Activated T-cell treated with anti-CD3 and anti-CD28 coated beads, Interleukin-2, amount 50 U/mL, for 24 hours (primary cell): ENCODE results near the gene ZNF445.
"Not testable (repeated sequence)": the region's sequence is repeated elsewhere in the genome, so short reads cannot be mapped to it uniquely, and the experiment has no call there.

Source experiments
- DNase-seq: peaks from one replicate; pipeline ENCODE4 v3.0.0-alpha.2; 2020
- H3K27ac Mint-ChIP-seq: 2 replicates; pipeline ENCODE4 v1.8.0; 2020; ENCODE audit warnings: mild to moderate bottlenecking, mixed read lengths
- H3K27me3 Mint-ChIP-seq: 2 replicates; pipeline ENCODE4 v1.8.0; 2020; ENCODE audit warnings: mixed read lengths
- H3K36me3 Mint-ChIP-seq: 2 replicates; pipeline ENCODE4 v1.8.0; 2020; ENCODE audit warnings: low read depth, mixed read lengths
- H3K4me1 Mint-ChIP-seq: 2 replicates; pipeline ENCODE4 v1.8.0; 2020; ENCODE audit warnings: low read depth, mixed read lengths
- H3K4me3 Mint-ChIP-seq: 2 replicates; pipeline ENCODE4 v1.8.0; 2020; ENCODE audit warnings: mild to moderate bottlenecking, moderate library complexity, mixed read lengths
- H3K9me3 Mint-ChIP-seq: 2 replicates; pipeline ENCODE4 v1.8.0; 2020; ENCODE audit warnings: mixed read lengths

ZNF445 gene

GRCh38 chr3:44477312-44478030, at the start of gene ZNF445:
TSS of gene ZNF445 (minus strand) at chr3:44477670. CDS start at chr3:44455549, 22,121 bp downstream.
- DNase-seq, result peak; percentile 87
- Mint-ChIP-seq H3K36me3 (peaks cover 9% of the 10 kb centered on the region), H3K27ac (peak within 1 kb of the TSS; percentile 92), H3K9me3 (no peaks in the 10 kb centered on the region), H3K4me3 (peak within 1 kb of the TSS; percentile 88), H3K27me3 (no peaks in the 10 kb centered on the region), H3K4me1 (peaks cover 38% of the 10 kb centered on the region)

GRCh38 chr3:44525060-44525459, 47.6 kb upstream of the ZNF445 start:
- H3K4me1 Mint-ChIP-seq, result no peaks in the 10 kb centered on the region
- H3K36me3 Mint-ChIP-seq, result no peaks in the 10 kb centered on the region
- no peak overlapping the region for H3K27ac Mint-ChIP-seq
- no peaks in the 10 kb centered on the region for H3K9me3 Mint-ChIP-seq
- peaks cover 47% of the 10 kb centered on the region for H3K27me3 Mint-ChIP-seq
- DNase-seq, result no peak
- no peak overlapping the region for H3K4me3 Mint-ChIP-seq

GRCh38 chr3:44522494-44522933, 45.0 kb upstream of the ZNF445 start:
- Mint-ChIP-seq H3K4me1 (no peaks in the 10 kb centered on the region), H3K4me3 (no peak overlapping the region), H3K27ac (no peak overlapping the region), H3K36me3 (no peaks in the 10 kb centered on the region), H3K9me3 (no peaks in the 10 kb centered on the region), H3K27me3 (peaks cover 59% of the 10 kb centered on the region)
- no peak for DNase-seq

- Mint-ChIP-seq H3K36me3 (no peaks in the 10 kb centered on the region), H3K4me1 (no peaks in the 10 kb centered on the region)
These were observed 44.3 kb upstream of the ZNF445 start for GRCh38 chr3:44521721-44522120.

GRCh38 chr3:44518782-44519156, 41.3 kb upstream of the ZNF445 start:
- Mint-ChIP-seq H3K4me3 (no peak overlapping the region), H3K27me3 (peaks cover 48% of the 10 kb centered on the region), H3K9me3 (no peaks in the 10 kb centered on the region), H3K27ac (no peak overlapping the region), H3K36me3 (no peaks in the 10 kb centered on the region), H3K4me1 (no peaks in the 10 kb centered on the region)
- DNase-seq, result no peak

More at GRCh38 chr3:44521721-44522120, 44.3 kb upstream of the ZNF445 start:
- H3K27me3 Mint-ChIP-seq, result peaks cover 61% of the 10 kb centered on the region
- H3K27ac Mint-ChIP-seq, result no peak overlapping the region
- no peak for DNase-seq
- no peak overlapping the region for H3K4me3 Mint-ChIP-seq
- no peaks in the 10 kb centered on the region for H3K9me3 Mint-ChIP-seq

- H3K27me3 Mint-ChIP-seq, result peaks cover 30% of the 10 kb centered on the region
- H3K4me3 Mint-ChIP-seq, result no peak overlapping the region
- no peaks in the 10 kb centered on the region for H3K36me3 Mint-ChIP-seq
- no peak overlapping the region for H3K27ac Mint-ChIP-seq
- no peaks in the 10 kb centered on the region for H3K9me3 Mint-ChIP-seq
- DNase-seq, result no peak
- H3K4me1 Mint-ChIP-seq, result peaks cover 6% of the 10 kb centered on the region
These were observed 38.8 kb upstream of the ZNF445 start for GRCh38 chr3:44516230-44516629.

GRCh38 chr3:44513513-44513912, 36.0 kb upstream of the ZNF445 start:
- peaks cover 10% of the 10 kb centered on the region for H3K27me3 Mint-ChIP-seq
- no peak overlapping the region for H3K27ac Mint-ChIP-seq
- H3K4me1 Mint-ChIP-seq, result peaks cover 19% of the 10 kb centered on the region
- H3K9me3 Mint-ChIP-seq, result no peaks in the 10 kb centered on the region
- H3K36me3 Mint-ChIP-seq, result peaks cover 9% of the 10 kb centered on the region
- H3K4me3 Mint-ChIP-seq, result no peak overlapping the region
- no peak for DNase-seq

GRCh38 chr3:44511238-44511566, 33.7 kb upstream of the ZNF445 start:
- Mint-ChIP-seq H3K27me3 (no peaks in the 10 kb centered on the region), H3K9me3 (no peaks in the 10 kb centered on the region), H3K4me1 (peaks cover 36% of the 10 kb centered on the region), H3K36me3 (peaks cover 24% of the 10 kb centered on the region), H3K4me3 (peak overlapping the region; percentile 90), H3K27ac (peak overlapping the region; percentile 93)
- DNase-seq, result no peak

- DNase-seq, result no peak
- H3K27ac Mint-ChIP-seq, result peak overlapping the region; percentile 94
- H3K36me3 Mint-ChIP-seq, result peaks cover 36% of the 10 kb centered on the region
- no peaks in the 10 kb centered on the region for H3K27me3 Mint-ChIP-seq
- peaks cover 38% of the 10 kb centered on the region for H3K4me1 Mint-ChIP-seq
- peaks cover 6% of the 10 kb centered on the region for H3K9me3 Mint-ChIP-seq
- peak overlapping the region; percentile 90 for H3K4me3 Mint-ChIP-seq
These were observed 32.5 kb upstream of the ZNF445 start for GRCh38 chr3:44510000-44510368.

- H3K27ac Mint-ChIP-seq, result peak overlapping the region; percentile 94
- peak overlapping the region; percentile 90 for H3K4me3 Mint-ChIP-seq
- H3K9me3 Mint-ChIP-seq, result peaks cover 6% of the 10 kb centered on the region
- peaks cover 38% of the 10 kb centered on the region for H3K4me1 Mint-ChIP-seq
- H3K27me3 Mint-ChIP-seq, result no peaks in the 10 kb centered on the region
- peaks cover 39% of the 10 kb centered on the region for H3K36me3 Mint-ChIP-seq
- no peak for DNase-seq
These were observed 32.0 kb upstream of the ZNF445 start for GRCh38 chr3:44509393-44509921.

- Mint-ChIP-seq H3K4me3 (no peak overlapping the region), H3K27me3 (no peaks in the 10 kb centered on the region), H3K27ac (peak overlapping the region; percentile 26), H3K36me3 (peaks cover 60% of the 10 kb centered on the region), H3K9me3 (peaks cover 18% of the 10 kb centered on the region), H3K4me1 (peaks cover 38% of the 10 kb centered on the region)
- no peak for DNase-seq
These were observed 29.5 kb upstream of the ZNF445 start for GRCh38 chr3:44506961-44507360.

GRCh38 chr3:44506556-44506955, 29.1 kb upstream of the ZNF445 start:
- Mint-ChIP-seq H3K4me3 (no peak overlapping the region), H3K4me1 (peaks cover 35% of the 10 kb centered on the region), H3K27ac (no peak overlapping the region), H3K27me3 (no peaks in the 10 kb centered on the region), H3K9me3 (peaks cover 22% of the 10 kb centered on the region), H3K36me3 (peaks cover 64% of the 10 kb centered on the region)
- DNase-seq, result no peak

- Mint-ChIP-seq H3K4me3 (no peak overlapping the region), H3K9me3 (peaks cover 38% of the 10 kb centered on the region), H3K36me3 (peaks cover 80% of the 10 kb centered on the region), H3K27ac (no peak overlapping the region), H3K4me1 (peaks cover 26% of the 10 kb centered on the region), H3K27me3 (no peaks in the 10 kb centered on the region)
- no peak for DNase-seq
These were observed 27.1 kb upstream of the ZNF445 start for GRCh38 chr3:44504566-44504965.

- not testable (repeated sequence) for H3K4me3 Mint-ChIP-seq, H3K27ac Mint-ChIP-seq, DNase-seq, H3K27me3 Mint-ChIP-seq
- peaks cover 51% of the 10 kb centered on the region for H3K9me3 Mint-ChIP-seq
- peaks cover 15% of the 10 kb centered on the region for H3K4me1 Mint-ChIP-seq
- H3K36me3 Mint-ChIP-seq, result peaks cover 85% of the 10 kb centered on the region
These were observed 25.7 kb upstream of the ZNF445 start for GRCh38 chr3:44503178-44503577.

GRCh38 chr3:44501971-44502370, 24.5 kb upstream of the ZNF445 start:
- Mint-ChIP-seq H3K27me3 (no peaks in the 10 kb centered on the region), H3K4me3 (no peak overlapping the region), H3K27ac (no peak overlapping the region), H3K4me1 (peaks cover 9% of the 10 kb centered on the region), H3K36me3 (peaks cover 92% of the 10 kb centered on the region), H3K9me3 (peaks cover 57% of the 10 kb centered on the region)
- no peak for DNase-seq

GRCh38 chr3:44499899-44500168, 22.4 kb upstream of the ZNF445 start:
- H3K4me3 Mint-ChIP-seq, H3K27ac Mint-ChIP-seq, H3K4me1 Mint-ChIP-seq, DNase-seq, H3K27me3 Mint-ChIP-seq: not testable (repeated sequence)
- Mint-ChIP-seq H3K36me3 (peaks cover 90% of the 10 kb centered on the region), H3K9me3 (peaks cover 60% of the 10 kb centered on the region)
